Measurements from ENCODE around the gene TMEM238L.

TMEM238L gene

DNA sequence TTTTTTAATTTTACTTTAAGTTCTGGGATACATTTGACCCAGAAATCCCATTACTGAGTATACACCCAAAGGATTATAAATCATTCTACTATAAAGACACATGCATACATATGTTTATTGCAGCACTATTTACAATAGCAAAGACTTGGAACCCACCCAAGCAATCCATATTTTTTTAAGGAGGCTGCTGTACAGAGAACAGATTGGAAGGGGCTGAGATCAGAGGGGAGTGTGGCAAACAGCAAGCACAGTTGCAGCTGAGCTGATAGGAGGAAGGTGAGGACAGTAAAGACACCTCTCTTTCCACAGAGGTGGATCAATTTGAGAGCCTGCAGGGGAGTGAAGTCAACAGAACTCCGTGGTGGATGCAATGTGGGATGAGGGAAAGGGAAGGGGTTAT, 10.2 kb upstream of the TMEM238L start:
- no peaks in the 10 kb centered on the region for H3K4me1 ChIP-seq (ENCODE audit: control insufficient read depth in 1 of 2, insufficient read depth in 1 of 2, low read depth in 1 of 2, low read length in 1 of 2)
- no peak overlapping the region for H3K4me3 ChIP-seq (ENCODE audit: low read depth in 1 of 2, low read length in 1 of 2)
- TF ChIP-seq, protein P1, sequence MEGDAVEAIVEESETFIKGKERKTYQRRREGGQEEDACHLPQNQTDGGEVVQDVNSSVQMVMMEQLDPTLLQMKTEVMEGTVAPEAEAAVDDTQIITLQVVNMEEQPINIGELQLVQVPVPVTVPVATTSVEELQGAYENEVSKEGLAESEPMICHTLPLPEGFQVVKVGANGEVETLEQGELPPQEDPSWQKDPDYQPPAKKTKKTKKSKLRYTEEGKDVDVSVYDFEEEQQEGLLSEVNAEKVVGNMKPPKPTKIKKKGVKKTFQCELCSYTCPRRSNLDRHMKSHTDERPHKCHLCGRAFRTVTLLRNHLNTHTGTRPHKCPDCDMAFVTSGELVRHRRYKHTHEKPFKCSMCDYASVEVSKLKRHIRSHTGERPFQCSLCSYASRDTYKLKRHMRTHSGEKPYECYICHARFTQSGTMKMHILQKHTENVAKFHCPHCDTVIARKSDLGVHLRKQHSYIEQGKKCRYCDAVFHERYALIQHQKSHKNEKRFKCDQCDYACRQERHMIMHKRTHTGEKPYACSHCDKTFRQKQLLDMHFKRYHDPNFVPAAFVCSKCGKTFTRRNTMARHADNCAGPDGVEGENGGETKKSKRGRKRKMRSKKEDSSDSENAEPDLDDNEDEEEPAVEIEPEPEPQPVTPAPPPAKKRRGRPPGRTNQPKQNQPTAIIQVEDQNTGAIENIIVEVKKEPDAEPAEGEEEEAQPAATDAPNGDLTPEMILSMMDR (IDR thresholded peaks at IDR 0.05), result no peak
- H3K36me3 ChIP-seq, result no peaks in the 10 kb centered on the region
- H3K27me3 ChIP-seq, result no peaks in the 10 kb centered on the region
- H3K9me3 ChIP-seq, result no peaks in the 10 kb centered on the region
- no peak overlapping the region for H3K27ac ChIP-seq

DNA sequence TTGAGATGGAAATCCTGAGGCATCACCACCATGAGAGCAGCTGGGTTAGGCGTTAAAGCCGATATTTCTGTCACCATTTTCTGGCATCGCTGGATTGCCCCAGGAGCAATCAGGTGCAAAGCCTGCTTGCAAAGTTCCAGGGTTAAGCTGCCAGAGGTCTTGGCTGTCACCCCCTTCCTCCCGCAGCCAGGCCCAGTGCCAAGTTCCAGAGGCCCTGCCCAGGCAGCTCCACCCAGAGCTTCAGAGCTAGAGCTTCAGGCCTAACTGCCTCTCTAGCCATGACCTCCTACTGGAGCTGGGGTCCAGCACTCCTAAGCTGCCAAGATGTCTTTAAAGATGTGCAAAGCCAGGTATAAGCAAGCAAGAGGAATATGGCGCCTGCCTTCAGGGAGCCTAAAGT, 8.8 kb upstream of the TMEM238L start:
- H3K36me3 ChIP-seq, result no peaks in the 10 kb centered on the region
- TF ChIP-seq, protein P1 (IDR thresholded peaks at IDR 0.05), result no peak
- no peaks in the 10 kb centered on the region for H3K4me1 ChIP-seq (ENCODE audit: control insufficient read depth in 1 of 2, insufficient read depth in 1 of 2, low read depth in 1 of 2, low read length in 1 of 2)
- no peak overlapping the region for H3K27ac ChIP-seq
- no peaks in the 10 kb centered on the region for H3K9me3 ChIP-seq
- H3K27me3 ChIP-seq, result no peaks in the 10 kb centered on the region
- no peak overlapping the region for H3K4me3 ChIP-seq (ENCODE audit: low read depth in 1 of 2, low read length in 1 of 2)

DNA sequence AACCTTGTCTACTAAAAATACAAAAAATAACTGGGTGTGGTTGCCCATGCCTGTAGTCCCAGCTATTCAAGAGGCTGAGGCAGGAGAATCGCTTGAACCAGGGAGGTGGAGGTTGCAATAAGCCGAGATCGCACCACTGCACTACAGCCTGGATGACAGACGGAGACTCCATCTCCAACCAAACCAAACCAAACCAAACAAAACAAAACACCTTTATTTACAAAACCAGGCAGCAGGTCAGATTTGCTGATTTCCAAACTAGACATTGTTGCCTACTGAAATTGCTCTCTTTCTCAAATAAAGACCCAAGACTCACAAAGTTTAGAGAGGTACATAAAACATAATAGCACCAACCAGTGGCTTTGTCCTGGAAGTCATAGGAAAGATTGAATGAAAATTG, 5.7 kb upstream of the TMEM238L start:
- Histone ChIP-seq H3K36me3 (no peaks in the 10 kb centered on the region), H3K27me3 (no peaks in the 10 kb centered on the region), H3K4me3 (ENCODE audit: low read depth in 1 of 2, low read length in 1 of 2) (no peak overlapping the region), H3K27ac (no peak overlapping the region), H3K9me3 (no peaks in the 10 kb centered on the region), H3K4me1 (ENCODE audit: control insufficient read depth in 1 of 2, insufficient read depth in 1 of 2, low read depth in 1 of 2, low read length in 1 of 2) (no peaks in the 10 kb centered on the region)
- TF ChIP-seq, protein P1 (IDR thresholded peaks at IDR 0.05), result no peak

DNA sequence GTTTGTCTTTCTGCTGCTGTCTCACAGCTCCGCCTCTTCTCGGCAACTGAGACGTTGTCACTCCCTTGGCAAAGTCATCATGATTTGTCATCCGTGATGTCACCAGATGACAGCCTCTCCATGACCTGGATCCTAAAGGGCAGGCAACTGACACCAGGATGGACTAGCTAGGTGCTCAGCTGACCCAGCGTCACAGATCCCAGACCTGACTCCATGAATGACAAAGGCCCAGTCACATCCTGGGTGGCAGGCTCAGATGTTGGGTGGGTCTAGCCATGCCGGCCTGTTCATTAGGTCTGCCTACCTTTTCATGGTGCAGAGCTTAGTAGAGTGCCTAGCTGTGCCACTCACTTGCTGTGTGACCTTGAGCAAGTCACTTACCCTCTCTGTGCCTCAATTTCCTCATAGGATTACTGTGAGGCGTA, 3.8 kb upstream of the TMEM238L start:
- no peaks in the 10 kb centered on the region for H3K4me1 ChIP-seq (ENCODE audit: control insufficient read depth in 1 of 2, insufficient read depth in 1 of 2, low read depth in 1 of 2, low read length in 1 of 2)
- TF ChIP-seq, protein P1 (IDR thresholded peaks at IDR 0.05), result no peak
- no peaks in the 10 kb centered on the region for H3K9me3 ChIP-seq
- no peak overlapping the region for H3K4me3 ChIP-seq (ENCODE audit: low read depth in 1 of 2, low read length in 1 of 2)
- H3K36me3 ChIP-seq, result no peaks in the 10 kb centered on the region
- H3K27me3 ChIP-seq, result no peaks in the 10 kb centered on the region
- no peak overlapping the region for H3K27ac ChIP-seq

DNA sequence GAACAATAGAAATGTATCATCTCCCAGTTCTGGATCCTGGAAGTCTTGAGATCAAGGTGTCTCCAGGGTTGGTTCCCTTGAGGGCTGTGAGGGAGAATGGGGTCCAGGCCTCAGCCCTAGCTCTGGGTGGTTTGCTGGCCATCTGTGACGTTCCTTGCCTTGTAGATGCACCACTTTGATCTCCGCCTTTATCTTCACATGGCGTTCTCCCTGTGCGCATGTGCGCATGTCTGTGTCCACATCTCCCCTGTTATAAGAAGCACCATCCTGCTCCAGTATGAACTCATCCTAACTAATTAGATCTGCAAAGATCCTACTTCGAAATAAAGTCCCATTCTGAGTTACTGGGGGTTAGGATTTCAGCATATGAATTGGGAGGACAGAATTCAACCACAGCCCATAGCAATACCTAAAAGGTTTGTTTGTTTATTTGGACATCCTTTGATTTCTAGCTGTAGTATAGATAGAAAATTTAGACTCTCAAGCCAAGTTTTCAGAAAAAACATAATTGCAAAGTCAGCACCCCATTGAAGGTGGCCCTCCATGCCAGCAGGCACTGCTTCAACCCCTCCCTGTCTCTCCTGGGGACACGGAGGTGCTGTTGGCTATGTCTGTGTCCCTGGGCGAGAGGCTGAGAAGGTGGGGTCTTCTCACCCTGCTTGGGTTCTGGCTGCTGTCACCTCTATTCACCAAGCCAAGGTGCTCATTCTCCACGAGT, 2.8 kb upstream of the TMEM238L start:
- Histone ChIP-seq H3K27ac (no peak overlapping the region), H3K4me1 (ENCODE audit: control insufficient read depth in 1 of 2, insufficient read depth in 1 of 2, low read depth in 1 of 2, low read length in 1 of 2) (no peaks in the 10 kb centered on the region), H3K27me3 (no peaks in the 10 kb centered on the region), H3K9me3 (no peaks in the 10 kb centered on the region), H3K36me3 (no peaks in the 10 kb centered on the region), H3K4me3 (ENCODE audit: low read depth in 1 of 2, low read length in 1 of 2) (no peak overlapping the region)
- TF ChIP-seq, protein P1 (IDR thresholded peaks at IDR 0.05), result no peak
